Ramos (cell line): Measurements from ENCODE around the gene SH3GLB1.
"Not testable (repeated sequence)": the region's sequence is repeated elsewhere in the genome, so short reads cannot be mapped to it uniquely, and the experiment has no call there.

Experiments used
- in situ Hi-C: fragments of 300-500 bp; cut with MboI; formaldehyde crosslinking; loops from one replicate; pipeline ENCODE4 v1.14.3; 2022; ENCODE audit warnings: low sequenced_read_pairs; ENCODE audit not compliant: unreplicated experiment

Gene SH3GLB1

DNA sequence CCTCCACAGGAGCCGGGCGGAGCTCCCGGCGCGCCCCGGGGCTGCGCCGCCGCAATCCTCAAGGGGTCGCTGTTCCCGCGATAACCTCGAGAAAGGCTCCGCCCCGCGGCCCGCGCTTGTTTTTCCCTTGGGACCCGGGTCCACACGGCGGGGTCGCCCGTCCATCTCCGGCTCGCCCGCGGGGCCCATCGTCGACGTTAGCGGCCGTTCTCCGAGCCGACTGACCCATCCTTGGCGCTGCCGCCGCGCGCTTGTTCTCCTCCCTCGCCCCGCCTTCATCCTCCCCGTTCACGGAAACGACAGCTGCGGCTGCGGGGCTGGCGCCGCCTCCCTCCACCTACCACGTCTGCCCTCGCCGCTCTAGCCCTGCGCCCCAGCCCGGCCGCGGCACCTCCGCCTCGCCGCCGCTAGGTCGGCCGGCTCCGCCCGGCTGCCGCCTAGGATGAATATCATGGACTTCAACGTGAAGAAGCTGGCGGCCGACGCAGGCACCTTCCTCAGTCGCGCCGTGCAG lies at the start of gene SH3GLB1:
SH3GLB1 (plus strand) TSS at position 119 of the 514 bp plus-strand sequence; CDS start at position 443, 324 bp downstream.
- in situ Hi-C loops, result no loop called here

DNA sequence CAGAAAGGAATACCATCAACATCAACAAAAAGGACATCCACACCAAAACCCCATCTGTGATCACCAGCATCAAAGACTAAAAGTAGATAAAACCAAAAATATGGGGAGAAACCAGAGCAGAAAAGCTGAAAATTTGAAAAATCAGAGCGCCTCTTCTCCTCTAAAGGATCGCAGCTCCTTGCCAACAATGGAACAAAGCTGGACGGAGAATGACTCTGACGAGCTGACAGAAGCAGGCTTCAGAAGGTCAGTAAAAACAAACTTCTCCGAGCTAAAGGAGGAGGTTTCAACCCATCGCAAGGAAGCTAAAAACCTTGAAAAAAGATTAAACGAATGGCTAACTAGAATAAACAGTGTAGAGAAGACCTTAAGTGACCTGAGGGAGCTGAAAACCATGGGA lies 46.0 kb upstream of the SH3GLB1 start:
- in situ Hi-C loops, result not testable (repeated sequence)

DNA sequence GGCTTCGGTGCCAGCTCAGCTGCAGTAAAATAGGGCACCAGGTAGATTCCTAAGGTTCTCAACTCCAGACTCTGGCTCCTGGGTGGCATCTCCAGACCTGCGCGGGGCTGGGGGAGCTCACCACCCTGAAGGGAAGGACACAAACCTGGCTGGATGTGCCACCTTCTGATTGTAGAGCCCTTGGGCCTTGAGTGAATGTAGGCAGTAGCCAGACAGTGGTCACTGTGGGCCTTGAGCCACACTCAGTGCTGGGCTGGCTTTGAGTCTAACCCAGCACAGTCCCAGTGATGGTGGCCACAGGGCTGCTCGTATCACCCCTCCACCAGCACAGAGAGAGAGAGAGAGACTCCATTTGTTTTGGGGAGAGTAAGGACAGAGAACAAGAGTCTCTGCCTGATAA lies 38.0 kb upstream of the SH3GLB1 start:
- in situ Hi-C loops, result no loop called here

DNA sequence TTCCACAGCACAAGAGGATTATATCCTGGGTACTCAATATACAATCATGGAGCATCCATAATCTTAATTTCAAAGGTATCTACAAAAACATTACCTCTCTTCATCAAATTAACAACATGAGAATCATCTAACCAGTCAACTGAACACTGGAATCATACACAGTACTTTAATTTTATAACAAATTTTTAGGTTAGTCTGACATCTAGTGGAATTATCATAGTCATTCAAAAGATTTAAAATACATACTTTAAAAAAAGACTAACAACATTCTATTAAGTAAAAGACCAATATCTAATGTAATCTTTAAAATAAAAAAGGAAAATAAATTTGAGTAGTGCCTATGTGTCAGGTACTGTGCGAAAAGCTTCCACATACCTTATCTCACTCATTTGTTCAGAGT lies 16.8 kb upstream of the SH3GLB1 start:
- in situ Hi-C loops, result no loop called here

DNA sequence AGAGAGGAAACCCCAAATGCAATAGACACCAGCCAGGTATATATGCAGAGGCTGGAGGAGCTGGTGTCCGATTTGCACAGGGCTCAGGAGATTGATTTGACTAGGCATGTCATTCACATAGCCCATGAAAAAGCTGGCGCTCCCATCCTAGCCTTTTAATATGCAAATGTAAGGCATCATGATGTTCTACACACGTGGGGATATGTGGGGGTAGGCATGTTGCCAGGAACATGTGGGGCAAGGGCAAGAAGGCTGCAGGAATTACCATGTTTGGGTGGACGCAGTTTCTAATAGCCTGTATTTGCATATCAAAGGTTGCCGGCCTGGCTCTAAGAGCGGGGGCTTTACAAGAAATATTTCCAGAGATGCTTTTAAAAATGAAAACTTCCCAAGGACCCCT lies 11.7 kb upstream of the SH3GLB1 start:
- in situ Hi-C loops, result no loop called here

DNA sequence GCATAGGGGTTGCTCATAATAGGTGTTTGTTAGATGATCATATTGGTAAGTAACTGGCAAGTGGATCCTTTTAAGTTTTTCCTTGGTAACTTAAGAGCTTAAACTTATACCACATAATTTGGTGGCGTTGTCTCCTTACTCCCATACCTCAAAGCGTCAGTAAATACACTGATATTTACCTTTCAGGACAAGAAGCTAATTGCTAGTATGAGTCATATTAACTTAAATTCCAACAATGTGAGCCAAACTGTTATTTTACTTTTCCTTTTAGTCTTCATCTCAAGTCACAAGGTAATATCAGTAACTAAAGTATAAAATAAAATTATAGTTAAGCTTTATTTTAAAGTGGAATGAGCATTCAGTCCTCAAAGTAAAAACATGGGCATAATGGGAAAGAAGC lies 9.0 kb upstream of the SH3GLB1 start:
- in situ Hi-C loops, result no loop called here

DNA sequence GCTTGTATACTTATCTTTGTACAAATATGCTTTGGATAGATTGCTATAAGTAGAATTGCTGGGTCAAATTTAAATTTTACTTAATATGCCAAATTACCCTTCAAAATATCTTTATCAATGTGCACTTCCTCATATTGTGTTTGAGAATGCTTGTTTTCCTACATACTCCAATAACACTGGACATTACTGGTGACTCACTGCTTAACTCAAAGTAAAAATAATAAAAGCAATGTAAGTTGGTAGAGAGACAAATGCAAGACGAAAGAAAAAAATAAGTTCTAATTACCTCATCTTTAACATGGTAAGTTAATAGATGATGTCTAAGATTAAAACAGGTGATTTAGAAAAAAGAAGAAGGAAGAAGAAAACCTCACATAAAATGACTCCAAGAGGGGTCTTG lies 7.9 kb upstream of the SH3GLB1 start:
- in situ Hi-C loops, result no loop called here

DNA sequence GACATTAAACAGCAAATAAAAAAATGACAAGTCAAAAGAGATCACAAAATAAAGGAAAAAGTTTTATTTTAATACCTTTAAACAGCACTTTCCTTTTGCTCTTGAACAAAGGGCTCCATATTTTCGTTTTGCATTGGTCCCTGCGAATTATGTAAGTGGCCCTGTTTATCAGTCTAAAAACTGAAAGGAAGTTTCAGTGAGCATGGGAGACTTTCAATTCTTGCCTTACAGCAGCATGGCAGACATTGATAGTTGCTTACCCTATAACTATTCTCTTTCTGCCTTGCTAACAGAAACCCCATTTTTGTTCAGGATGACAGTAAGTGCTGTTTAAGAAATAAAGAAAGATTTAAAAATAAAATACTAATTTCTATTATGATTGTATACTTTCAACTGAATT lies 5.2 kb upstream of the SH3GLB1 start:
- in situ Hi-C loops, result no loop called here

DNA sequence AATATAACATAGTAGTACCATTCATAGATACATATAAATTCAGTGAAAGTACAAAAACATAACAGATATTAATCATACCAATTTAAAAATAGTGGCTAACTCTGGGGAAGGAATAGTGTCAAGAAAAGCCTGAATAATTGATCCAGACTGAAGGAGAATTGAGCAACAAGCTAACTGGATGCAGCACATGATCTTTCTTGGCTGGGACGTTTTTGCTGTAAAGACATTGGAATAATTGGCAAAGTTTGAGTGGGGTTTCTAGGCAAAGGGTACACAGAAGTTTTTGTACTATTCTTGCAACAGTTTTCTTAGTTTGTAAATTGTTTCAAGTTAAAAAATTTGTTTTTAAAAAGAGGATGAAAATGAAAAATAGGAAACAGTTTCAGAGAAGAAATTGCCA lies 2.6 kb upstream of the SH3GLB1 start:
- in situ Hi-C loops, result no loop called here

DNA sequence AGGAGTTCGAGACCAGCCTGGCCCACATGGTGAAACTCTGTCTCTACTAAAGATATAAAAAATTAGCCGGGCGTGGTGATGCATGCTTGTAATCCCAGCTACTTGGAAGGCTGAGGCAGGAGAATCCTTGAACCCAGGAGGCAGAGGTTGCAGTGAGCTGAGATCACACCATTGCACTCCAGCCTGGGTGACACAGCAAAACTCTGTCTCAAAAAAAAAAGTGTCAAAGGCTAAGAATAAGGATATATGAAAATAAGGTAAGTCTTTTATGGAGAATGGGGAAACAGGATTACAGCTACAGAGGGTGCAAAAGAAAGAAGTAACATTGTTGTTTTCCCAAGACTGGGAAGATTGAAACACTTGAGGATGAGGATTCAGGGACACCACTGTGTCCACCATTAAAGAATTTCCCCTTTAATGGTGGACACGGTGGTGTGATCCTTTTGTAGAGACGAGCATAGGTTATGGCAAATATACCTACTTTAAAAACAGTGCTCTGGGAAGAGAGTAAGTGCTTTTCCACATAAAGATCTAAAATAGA lies 1.4 kb upstream of the SH3GLB1 start:
- in situ Hi-C loops, result not testable (repeated sequence)

DNA sequence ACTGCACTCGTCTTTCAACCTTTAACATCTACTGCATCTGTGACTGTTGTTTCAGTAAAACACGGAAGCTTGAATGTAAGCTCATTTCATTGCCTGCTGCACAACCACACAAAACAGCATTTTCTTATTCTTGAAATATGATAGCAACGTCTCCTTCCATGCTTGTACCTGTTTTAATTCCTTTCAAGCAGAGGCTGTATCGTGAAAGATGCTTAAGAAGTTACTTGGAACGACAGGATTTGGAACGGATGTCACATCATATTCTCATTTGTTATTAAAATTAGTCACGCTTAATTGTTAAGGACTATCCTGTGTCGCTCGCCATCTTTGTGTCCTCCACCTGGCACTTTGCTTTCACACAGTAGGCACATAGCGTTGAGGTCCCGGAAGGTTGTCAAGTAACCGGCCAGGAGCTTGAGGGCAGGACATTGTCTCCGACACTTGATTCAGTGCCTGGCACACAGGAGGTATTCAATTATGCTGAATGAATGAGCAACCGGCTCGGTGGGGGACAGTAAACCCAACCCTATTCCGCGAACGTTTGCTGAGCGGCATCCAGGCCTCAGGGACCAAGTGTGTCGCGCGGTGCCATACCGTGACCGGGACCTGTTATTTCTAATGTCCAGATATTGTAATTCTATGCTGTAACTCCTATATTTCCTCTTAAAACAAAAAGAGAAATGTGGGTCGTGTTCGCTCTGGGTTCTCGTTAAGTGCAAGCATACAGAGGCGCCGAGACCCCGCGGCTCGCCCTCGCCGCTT lies 499 bp upstream of the SH3GLB1 start:
- in situ Hi-C loops, result no loop called here

DNA sequence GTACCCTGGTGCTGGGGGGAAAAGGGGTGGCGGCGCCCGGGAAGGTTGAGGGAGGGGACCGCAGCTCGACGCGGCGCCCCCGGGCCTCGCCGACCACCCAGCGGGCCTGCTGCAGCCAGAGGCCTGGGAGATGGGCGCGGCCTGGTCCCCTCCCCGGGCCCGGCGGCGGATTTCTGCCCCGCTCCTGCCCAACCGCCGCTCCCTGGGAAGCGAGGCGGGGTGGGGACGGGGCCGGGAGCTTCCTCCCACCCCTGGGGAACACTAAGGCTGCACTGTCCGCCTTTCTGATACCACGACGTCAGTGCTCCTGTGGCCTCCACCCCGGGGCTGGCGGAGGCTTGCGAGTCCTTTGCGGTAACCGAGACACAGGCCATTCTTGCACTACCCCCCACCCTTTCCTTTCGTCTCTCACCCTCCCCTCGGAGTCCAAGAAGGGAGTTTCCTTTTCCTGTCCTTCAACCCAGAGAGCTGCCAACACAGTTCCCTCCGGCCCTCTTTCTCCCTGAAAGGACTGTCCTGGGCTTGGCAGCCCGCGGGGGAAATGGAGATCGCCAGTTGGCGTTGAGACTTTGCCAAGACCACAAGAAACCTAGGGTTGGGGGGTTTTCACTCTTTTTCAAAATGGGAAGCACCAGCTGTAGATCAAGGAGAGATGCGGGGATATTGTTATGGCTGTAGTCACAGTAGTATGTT lies 742 bp downstream of the SH3GLB1 start:
- in situ Hi-C loops, result no loop called here

DNA sequence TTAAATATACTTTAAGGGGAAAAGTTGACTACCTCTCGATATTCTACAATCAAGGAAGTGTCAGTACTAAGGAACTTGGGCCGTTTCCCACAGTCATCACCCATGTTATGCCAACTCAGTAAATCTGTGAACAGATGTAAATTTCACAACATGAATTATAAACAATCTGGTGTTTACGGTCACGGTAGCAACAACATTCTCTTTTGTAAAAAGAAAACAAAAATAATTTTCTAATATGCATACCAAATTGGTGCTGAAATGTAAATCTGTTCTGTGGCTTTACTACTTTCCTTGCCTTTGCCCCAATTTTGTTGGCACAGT lies 1.2 kb downstream of the SH3GLB1 start:
- in situ Hi-C loops, result no loop called here

DNA sequence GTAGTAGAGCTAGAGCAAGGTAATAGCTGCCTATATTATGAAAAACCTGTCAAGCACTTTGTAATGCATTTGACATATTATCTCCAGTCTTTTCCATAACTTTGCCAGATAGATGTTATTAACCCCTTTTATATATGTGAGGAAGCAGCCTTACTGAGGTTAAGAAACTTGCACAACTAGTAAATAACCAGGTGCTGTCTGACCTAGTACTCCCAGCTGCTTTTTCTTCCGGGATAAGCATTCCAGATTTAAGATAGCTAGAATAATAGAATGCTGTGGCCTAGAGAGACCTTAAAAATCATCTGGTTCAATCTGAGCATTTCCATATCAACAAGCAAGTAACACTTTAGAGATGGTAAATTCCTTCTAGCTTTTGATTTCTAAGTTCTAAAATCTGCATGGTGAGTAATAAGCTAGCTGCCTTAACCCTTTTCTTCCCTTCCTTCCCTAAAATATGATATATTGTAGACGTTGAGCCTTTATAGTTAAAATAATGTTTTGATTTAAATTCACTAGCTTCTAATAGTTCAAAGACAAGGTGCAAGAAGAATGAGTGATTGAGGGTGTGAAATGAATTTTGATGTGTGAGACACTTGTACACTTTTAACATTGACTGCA lies 1.8 kb downstream of the SH3GLB1 start:
- in situ Hi-C loops, result no loop called here

DNA sequence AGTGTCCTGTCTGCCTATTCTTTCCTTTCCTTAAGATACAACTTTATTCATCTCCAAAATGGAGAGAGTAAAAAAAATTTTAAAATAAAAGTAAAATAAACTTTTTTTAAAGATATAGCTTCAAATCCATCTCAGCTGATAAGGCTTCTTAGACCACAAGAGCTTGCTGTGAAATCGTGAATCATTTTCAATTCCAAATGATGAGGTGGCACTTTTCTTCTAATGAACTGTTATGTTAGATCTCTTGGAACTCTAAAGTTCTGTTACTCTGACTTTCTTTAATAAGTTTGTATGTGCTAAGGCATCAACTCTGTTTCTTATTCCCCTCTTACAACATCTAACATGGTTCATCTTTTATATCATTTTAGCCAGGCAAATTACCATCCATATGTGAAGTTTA lies 4.5 kb downstream of the SH3GLB1 start:
- in situ Hi-C loops, result no loop called here

DNA sequence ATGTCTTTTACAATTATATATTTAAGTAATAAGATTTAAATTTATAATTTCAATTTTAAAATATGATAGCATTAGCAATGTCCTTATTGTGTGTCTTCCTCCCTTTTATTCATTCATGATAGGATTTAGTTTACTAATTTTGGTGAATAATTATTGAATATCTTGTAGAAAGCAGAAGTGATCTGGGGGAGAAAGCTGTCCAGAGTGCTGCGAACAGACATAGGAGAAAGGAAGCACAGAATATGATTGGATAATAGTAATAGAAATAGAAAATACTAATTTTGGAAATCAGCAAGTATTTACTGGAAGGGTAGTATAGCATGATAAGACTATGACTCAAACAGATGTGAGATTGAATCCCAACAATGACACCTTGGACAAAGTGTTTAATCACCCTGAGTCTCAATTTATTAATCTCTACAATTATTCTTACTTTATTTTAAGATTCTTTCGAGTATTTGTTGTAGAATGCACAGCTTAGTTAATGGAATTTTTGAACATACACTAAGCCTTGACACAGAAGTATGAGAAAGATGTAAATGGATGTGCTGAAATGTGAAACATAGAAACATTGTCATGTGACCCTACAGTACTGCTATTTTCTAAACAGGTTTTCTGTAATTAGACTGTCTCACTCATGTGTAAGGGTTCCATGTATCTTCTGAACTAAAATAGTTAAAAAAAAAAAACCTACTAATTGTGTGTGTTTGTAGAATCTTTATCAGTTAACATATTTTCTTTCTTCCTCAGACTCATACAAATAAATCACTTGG lies 7.9 kb downstream of the SH3GLB1 start:
- in situ Hi-C loops, result no loop called here

DNA sequence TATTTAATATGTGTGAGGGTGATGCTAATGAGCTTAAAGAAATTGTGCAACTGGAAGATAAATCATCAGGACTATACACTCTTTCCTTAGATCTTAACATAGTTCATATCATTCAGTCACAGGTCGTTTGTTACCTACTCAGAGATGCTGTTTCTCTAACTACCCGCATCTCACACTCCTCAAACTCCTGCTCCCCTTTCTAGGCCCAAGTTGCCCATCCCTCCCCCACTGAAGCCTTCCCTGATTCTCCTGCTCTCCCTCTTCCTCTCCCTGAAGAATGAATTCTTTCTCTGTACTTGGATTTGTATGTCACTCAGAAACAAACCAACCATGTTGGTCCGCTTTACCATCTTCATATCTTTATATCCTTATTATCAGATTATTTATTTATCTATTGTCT lies 9.1 kb downstream of the SH3GLB1 start:
- in situ Hi-C loops, result no loop called here

DNA sequence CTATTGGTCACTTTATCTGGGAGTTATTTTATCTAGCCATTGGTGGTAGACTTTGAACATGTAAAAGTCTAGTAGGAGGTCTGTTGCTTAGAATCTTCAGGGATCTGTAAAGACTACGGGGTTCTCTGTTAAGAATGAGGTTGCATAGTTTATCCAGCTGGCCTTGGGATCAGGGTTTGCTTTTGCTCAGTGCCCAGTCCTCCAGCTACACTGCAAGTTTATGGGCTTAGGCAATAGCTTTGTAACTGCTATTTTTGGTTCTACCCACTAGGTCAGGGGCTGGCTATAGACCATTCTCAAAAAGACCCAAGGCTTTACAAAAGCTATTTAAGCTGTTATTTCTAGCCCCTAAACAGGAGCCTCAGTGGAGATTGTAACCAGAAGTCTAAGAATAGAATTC lies 9.8 kb downstream of the SH3GLB1 start:
- in situ Hi-C loops, result no loop called here

DNA sequence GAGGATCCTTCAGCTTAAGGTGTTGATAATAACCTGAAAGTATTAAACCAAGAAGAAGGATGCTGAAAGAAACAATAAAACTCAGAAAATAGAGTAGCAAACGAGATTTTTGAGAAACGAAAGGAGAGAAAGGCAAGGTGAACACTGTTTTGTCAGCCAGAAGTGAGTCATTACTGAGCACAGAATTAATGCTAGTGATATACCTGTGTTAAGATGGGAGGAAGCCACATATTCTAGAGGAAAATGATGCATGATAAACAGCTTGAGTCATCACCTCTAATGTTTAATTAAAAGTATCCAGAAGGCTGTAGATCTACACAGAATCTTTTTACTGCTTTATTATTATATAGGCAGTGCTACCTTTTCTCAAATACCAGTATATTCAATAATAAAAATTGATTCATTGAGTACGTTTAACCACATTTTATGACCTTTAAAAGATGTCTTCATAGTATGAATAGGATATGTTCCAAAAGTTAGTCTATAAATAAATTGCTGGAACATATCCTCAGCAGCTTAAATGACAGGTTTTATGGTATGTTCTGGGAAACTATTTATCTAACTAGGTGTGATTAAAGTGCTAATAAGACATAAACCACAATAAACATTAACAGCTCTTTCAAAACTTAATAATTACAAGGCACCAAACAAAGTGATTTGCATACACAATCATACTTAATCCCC lies 10.3 kb downstream of the SH3GLB1 start:
- in situ Hi-C loops, result no loop called here

DNA sequence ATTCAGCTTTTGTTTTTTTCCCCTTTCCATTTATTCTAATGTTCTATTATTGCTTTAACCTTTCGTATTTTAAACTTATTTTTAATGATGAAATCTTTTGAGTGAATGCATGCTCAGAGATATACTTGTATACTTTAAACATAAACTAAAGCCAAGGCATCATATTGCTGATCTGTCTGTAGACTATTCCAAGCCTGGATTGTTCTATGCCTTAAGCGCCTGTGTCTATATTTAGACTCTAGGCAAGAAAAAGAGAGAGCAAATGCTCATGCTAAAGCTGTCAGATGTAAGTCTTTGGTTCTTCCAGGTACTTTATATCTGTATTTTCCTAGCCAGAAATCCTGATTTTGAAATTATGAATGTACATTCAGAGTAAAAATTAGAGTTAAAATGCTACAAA lies 14.4 kb downstream of the SH3GLB1 start:
- in situ Hi-C loops, result no loop called here
